MCF 10A (cell line): ENCODE measurements around the gene NAA25. TPM values are rescaled to one million over a fixed set of nuclear protein-coding genes. Genes with fewer than 3 reads are reported as not detected.
"Not testable (repeated sequence)": the region's sequence is repeated elsewhere in the genome, so short reads cannot be mapped to it uniquely, and the experiment has no call there.

ENCODE experiments used
- BruUV-seq: library from RNA; stranded (reverse); fragments of 400-500 nt; replicated peaks from 2 replicates; lab custom pipeline; 2021; lab: Mats Ljungman, UMichigan
- CTCF ChIA-PET: fragments of 300-600 bp; sonication (Branson Sonifier 250); formaldehyde crosslinking; extraction: SDS; loops from one replicate; lab custom pipeline; 2021; ENCODE audit warnings: antibody characterized with exemption, inconsistent platforms; lab: Yijun Ruan, JAX
- POLR2A ChIA-PET: fragments of 300-600, 350-650 bp; sonication (Branson Sonifier 250); formaldehyde crosslinking; extraction: SDS; loops from one replicate; lab custom pipeline; 2020; ENCODE audit warnings: antibody characterized with exemption, inconsistent platforms; lab: Yijun Ruan, JAX
- DNase-seq: peaks from one replicate; pipeline ENCODE4 v3.0.0-alpha.2; 2018; ENCODE audit not compliant: unreplicated experiment
- H3K27ac Mint-ChIP-seq: one replicate; pipeline ENCODE4 v1.8.0; 2022; ENCODE audit warnings: mild to moderate bottlenecking, low read depth, mixed read lengths; ENCODE audit not compliant: unreplicated experiment
- H3K27me3 Mint-ChIP-seq: one replicate; pipeline ENCODE4 v1.8.0; 2022; ENCODE audit warnings: mixed read lengths; ENCODE audit not compliant: insufficient read depth, unreplicated experiment
- H3K36me3 Mint-ChIP-seq: one replicate; pipeline ENCODE4 v1.8.0; 2022; ENCODE audit warnings: mild to moderate bottlenecking, moderate library complexity, mixed read lengths; ENCODE audit not compliant: insufficient read depth, unreplicated experiment
- H3K4me1 Mint-ChIP-seq: one replicate; pipeline ENCODE4 v1.8.0; 2022; ENCODE audit warnings: mixed read lengths; ENCODE audit not compliant: insufficient read depth, unreplicated experiment
- H3K4me3 Mint-ChIP-seq: one replicate; pipeline ENCODE4 v1.8.0; 2022; ENCODE audit warnings: mild to moderate bottlenecking, moderate library complexity, mixed read lengths; ENCODE audit not compliant: unreplicated experiment
- H3K9me3 Mint-ChIP-seq: one replicate; pipeline ENCODE4 v1.8.0; 2022; ENCODE audit warnings: mixed read lengths; ENCODE audit not compliant: unreplicated experiment
- intact Hi-C: fragments of 100-400 bp; cut with micrococcal nuclease; formaldehyde crosslinking; loops from 2 replicates; pipeline ENCODE4 v1.14.1; 2022
- total RNA-seq: library from RNA; stranded (reverse); gene quantifications from 2 replicates; pipeline ENCODE4 v1.2.3, GENCODE V29; 2022
- TF ChIP-seq, protein P1 (sequence below): fragments of 200-600 bp; IDR thresholded peaks from one replicate; pipeline ENCODE4 v1.8.0; 2022; ENCODE audit warnings: antibody characterized with exemption, mild to moderate bottlenecking; ENCODE audit not compliant: unreplicated experiment

NAA25 gene
- total RNA-seq, 1 experiment from 2014 or later = 39.2 TPM

DNA sequence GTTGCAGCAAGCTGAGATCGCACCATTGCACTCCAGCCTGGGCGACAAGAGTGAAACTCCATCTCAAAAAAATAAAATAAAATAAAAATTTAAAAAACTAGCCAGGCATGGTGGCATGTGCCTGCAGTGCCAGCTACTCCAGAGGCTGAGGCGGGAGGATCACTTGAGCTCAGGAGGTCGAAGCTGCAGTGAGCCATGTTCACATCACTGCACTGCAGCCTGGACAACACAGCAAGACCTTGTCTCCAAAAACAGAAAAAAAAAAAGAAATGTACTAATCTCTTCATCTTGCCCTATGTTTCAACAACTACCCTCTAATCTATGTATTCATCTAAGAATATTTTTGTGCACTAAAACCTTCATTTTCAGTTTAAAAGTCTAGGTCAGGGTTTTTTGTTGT, 6.5 kb downstream of the NAA25 start:
- Mint-ChIP-seq H3K27me3 (no peaks in the 10 kb centered on the region), H3K36me3 (peaks cover 82% of the 10 kb centered on the region), H3K4me3 (no peak overlapping the region), H3K27ac (no peak overlapping the region), H3K9me3 (no peaks in the 10 kb centered on the region), H3K4me1 (peaks cover 17% of the 10 kb centered on the region)
- DNase-seq = no peak
- intact Hi-C loops = no loop called here
- POLR2A ChIA-PET = interaction anchor here (0.6 to 1.1 kb wide), 2 partner anchors 23 to 88 kb away, joined by 3 read pairs; no protein-coding TSS in a partner anchor
- CTCF ChIA-PET = interaction anchor here (0.6 kb wide), 1 partner anchor 13 kb away, joined by 3 read pairs; no protein-coding TSS in a partner anchor
- TF ChIP-seq, protein P1, sequence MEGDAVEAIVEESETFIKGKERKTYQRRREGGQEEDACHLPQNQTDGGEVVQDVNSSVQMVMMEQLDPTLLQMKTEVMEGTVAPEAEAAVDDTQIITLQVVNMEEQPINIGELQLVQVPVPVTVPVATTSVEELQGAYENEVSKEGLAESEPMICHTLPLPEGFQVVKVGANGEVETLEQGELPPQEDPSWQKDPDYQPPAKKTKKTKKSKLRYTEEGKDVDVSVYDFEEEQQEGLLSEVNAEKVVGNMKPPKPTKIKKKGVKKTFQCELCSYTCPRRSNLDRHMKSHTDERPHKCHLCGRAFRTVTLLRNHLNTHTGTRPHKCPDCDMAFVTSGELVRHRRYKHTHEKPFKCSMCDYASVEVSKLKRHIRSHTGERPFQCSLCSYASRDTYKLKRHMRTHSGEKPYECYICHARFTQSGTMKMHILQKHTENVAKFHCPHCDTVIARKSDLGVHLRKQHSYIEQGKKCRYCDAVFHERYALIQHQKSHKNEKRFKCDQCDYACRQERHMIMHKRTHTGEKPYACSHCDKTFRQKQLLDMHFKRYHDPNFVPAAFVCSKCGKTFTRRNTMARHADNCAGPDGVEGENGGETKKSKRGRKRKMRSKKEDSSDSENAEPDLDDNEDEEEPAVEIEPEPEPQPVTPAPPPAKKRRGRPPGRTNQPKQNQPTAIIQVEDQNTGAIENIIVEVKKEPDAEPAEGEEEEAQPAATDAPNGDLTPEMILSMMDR = no peak
- no TSS peak for BruUV-seq

DNA sequence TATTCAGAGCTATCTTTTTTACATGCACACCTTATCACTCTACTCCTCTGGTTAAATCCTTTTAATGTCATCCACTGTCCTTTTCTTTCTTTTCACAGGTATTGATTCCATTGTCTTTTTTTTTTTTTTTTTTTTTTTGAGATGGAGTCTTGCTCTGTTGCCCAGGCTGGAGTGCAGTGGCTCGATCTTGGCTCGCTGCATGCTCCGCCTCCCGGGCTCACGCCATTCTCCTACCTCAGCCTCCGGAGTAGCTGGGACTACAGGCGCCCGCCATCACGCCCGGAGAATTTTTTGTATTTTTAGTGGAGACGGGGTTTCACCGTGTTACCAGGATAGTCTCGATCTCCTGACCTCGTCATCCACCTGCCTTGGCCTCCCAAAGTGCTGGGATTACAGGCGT, 8.1 kb downstream of the NAA25 start:
- BruUV-seq, H3K27me3 Mint-ChIP-seq, H3K9me3 Mint-ChIP-seq, DNase-seq, H3K4me3 Mint-ChIP-seq, H3K27ac Mint-ChIP-seq, intact Hi-C loops: not testable (repeated sequence)
- POLR2A ChIA-PET = interaction anchor here (0.6 kb wide), 1 partner anchor 303 kb away, joined by 3 read pairs; no protein-coding TSS in a partner anchor
- peaks cover 24% of the 10 kb centered on the region for H3K4me1 Mint-ChIP-seq
- CTCF ChIA-PET = interaction anchor here (0.7 kb wide), 1 partner anchor 46 kb away, joined by 3 read pairs; no protein-coding TSS in a partner anchor
- H3K36me3 Mint-ChIP-seq = peaks cover 80% of the 10 kb centered on the region

DNA sequence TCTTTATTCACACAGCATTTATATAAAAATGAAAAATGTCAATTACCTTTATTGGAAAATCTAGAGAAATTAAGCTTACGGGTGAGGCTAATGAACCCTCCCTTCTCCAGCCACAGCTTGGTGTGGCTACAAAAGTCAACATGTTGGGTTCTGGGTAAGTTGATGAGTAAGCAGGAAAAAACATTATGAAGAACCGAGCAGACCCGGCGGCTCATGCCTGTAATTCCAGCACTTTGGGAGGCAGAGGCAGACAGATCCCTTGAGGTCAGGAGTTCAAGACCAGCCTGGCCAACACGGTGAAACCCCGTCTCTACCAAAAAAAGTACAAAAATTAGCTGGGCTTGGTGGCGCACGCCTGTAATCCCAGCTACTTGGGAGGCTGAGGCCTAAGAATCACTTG, 10.9 kb downstream of the NAA25 start:
- Mint-ChIP-seq H3K27ac (no peak overlapping the region), H3K36me3 (peaks cover 79% of the 10 kb centered on the region), H3K4me1 (peaks cover 26% of the 10 kb centered on the region), H3K27me3 (no peaks in the 10 kb centered on the region), H3K4me3 (no peak overlapping the region), H3K9me3 (no peaks in the 10 kb centered on the region)
- TF ChIP-seq, protein P1 = no peak
- POLR2A ChIA-PET = interaction anchor here (0.7 to 3.1 kb wide), 4 partner anchors 10 to 161 kb away, joined by 3 to 33 read pairs (median 4); partner anchors contain the start of gene NAA25
- no TSS peak for BruUV-seq
- CTCF ChIA-PET = interaction anchor here (0.6 to 1.3 kb wide), 4 partner anchors 12 to 100 kb away, joined by 3 read pairs; no protein-coding TSS in a partner anchor
- intact Hi-C loops = no loop called here
- peak; percentile 18 for DNase-seq

DNA sequence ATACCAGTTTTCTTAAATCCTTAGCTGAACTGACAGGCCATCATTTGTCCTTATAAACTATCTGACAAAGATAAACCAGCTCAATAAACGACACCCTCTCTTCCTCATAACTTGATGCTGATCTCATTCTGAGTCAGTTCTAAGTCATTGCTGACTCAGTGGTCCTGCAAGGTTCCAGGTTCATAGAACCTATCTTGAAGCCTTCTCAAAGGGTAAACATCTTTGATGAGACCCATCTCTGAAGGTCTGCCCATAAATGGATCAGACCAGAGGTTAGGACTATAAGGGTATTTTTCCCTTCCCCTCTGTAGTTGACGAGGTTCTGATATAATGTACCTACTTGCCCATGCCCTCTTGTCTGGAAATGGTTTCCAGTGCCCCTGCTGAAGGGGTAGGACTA, 11.9 kb downstream of the NAA25 start:
- ChIA-PET CTCF (interaction anchor here (1.1 kb wide), 1 partner anchor 11 kb away, joined by 3 read pairs; no protein-coding TSS in a partner anchor), POLR2A (interaction anchor here (0.7 to 3.1 kb wide), 6 partner anchors 10 to 924 kb away, joined by 4 to 33 read pairs (median 4); partner anchors contain the start of genes NAA25 and TRAFD1)
- peak; percentile 66 for DNase-seq
- H3K27me3 Mint-ChIP-seq = no peaks in the 10 kb centered on the region
- H3K9me3 Mint-ChIP-seq = no peaks in the 10 kb centered on the region
- H3K4me1 Mint-ChIP-seq = peaks cover 26% of the 10 kb centered on the region
- no TSS peak for BruUV-seq
- no peak overlapping the region for H3K4me3 Mint-ChIP-seq
- peaks cover 82% of the 10 kb centered on the region for H3K36me3 Mint-ChIP-seq
- TF ChIP-seq, protein P1 = no peak
- H3K27ac Mint-ChIP-seq = peak overlapping the region; percentile 65
- intact Hi-C loops = no loop called here
